DOHH2 (cell line): ENCODE data around the gene TSPAN10.

Experiments used
- CTCF ChIP-seq: fragments of 200-600 bp; sonication (generic); IDR thresholded peaks from one replicate; pipeline ENCODE4 v1.5.1; 2014; ENCODE audit warnings: antibody characterized with exemption, mild to moderate bottlenecking, low read depth, low read length; ENCODE audit not compliant: poor library complexity, severe bottlenecking
- EZH2phosphoT487 ChIP-seq: fragments of 200-600 bp; sonication (generic); IDR thresholded peaks from 2 replicates; pipeline ENCODE4 v1.6.1; 2017; ENCODE audit warnings: borderline replicate concordance, mild to moderate bottlenecking, antibody characterized with exemption, low read length, moderate library complexity, mixed read lengths

- TF ChIP-seq CTCF (no peak), EZH2phosphoT487 (no peak)
These were observed 51.0 kb downstream of the TSPAN10 start for GRCh38 chr17:81687770-81688541.
